ENCODE measurements around the gene NPAS3.

Gene NPAS3

DNA sequence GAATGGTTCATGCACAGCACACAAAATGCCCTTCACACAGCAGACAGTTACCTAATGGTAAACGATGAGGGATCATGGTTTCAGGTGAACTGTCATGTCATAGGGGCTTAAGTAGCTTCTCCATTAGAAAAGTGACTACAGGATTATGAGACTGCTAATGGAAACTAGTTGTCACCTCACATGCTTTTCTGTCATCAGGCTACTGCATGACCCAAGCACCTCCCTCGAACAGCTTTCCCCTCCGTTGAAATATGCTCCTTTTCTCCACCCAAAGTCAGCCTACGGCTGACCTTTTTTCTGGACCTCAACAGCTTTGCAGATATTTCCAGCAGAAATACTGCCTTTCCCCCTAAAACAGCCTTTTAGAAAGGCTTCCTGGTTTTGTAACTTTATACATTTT is 544.9 kb downstream of the NPAS3 start:
- Histone ChIP-seq H3K4me3 (ENCODE audit: low read length) (no peak overlapping the region), H3K9me3 (ENCODE audit: control insufficient read depth, insufficient read depth, low read length) (no peaks in the 10 kb centered on the region), H3K27ac (ENCODE audit: low read length) (no peak overlapping the region), H3K4me1 (ENCODE audit: control insufficient read depth, insufficient read depth, low read length) (0 out of 2 replicates have a peak, but pooled peaks cover 1% of the 10 kb centered on the region), H3K36me3 (ENCODE audit: control insufficient read depth, insufficient read depth, low read length) (no peaks in the 10 kb centered on the region), H3K27me3 (ENCODE audit: control insufficient read depth, insufficient read depth, low read length) (no peaks in the 10 kb centered on the region)
- WGBS (ENCODE audit: insufficient coverage, insufficient read length): no CpG with 5 or more reads among the region's 4 CpGs
- DNase-seq (ENCODE audit: low read depth, low spot score): no peak

GRCh38 chr14:33484264-33484663 is 545.6 kb downstream of the NPAS3 start:
- no peaks in the 10 kb centered on the region for H3K27me3 ChIP-seq (ENCODE audit: control insufficient read depth, insufficient read depth, low read length)
- no peaks in the 10 kb centered on the region for H3K36me3 ChIP-seq (ENCODE audit: control insufficient read depth, insufficient read depth, low read length)
- H3K27ac ChIP-seq (ENCODE audit: low read length): no peak overlapping the region
- H3K4me1 ChIP-seq (ENCODE audit: control insufficient read depth, insufficient read depth, low read length): 0 out of 2 replicates have a peak, but pooled peaks cover 1% of the 10 kb centered on the region
- no peaks in the 10 kb centered on the region for H3K9me3 ChIP-seq (ENCODE audit: control insufficient read depth, insufficient read depth, low read length)
- WGBS (ENCODE audit: insufficient coverage, insufficient read length): no CpG with 5 or more reads among the region's 5 CpGs
- no peak overlapping the region for H3K4me3 ChIP-seq (ENCODE audit: low read length)
- DNase-seq (ENCODE audit: low read depth, low spot score): no peak

DNA sequence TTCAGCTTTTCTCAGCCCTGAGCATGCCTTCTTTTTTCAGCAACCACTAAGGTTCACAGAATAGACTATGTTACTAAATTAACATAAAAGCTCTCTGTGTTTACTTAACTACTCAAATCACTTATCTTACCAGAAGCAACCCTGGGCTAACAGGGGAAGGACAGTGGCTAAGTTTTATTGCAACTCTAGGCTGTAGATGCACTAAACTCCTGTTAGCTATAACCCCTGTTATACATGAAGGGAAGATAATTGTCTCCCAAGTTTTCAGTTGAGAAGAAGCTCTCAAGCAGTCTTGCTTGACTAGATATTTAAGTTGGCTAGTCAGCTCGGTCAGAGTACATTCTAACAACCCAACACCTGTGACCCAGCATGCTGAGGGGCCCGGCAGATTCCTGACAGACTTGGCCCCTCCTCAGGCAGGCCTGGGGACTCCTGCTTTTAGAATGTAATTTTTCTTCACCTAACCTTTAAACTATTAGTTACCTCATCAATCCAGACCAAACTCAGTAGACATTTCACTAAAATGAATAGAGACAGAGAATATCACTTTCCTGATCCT is 547.7 kb downstream of the NPAS3 start:
- no peak overlapping the region for H3K27ac ChIP-seq (ENCODE audit: low read length)
- no peak overlapping the region for H3K4me3 ChIP-seq (ENCODE audit: low read length)
- H3K27me3 ChIP-seq (ENCODE audit: control insufficient read depth, insufficient read depth, low read length): no peaks in the 10 kb centered on the region
- no peak for DNase-seq (ENCODE audit: low read depth, low spot score)
- H3K4me1 ChIP-seq (ENCODE audit: control insufficient read depth, insufficient read depth, low read length): 0 out of 2 replicates have a peak, but pooled peaks cover 1% of the 10 kb centered on the region
- no CpG with 5 or more reads among the region's 2 CpGs for WGBS (ENCODE audit: insufficient coverage, insufficient read length)
- no peaks in the 10 kb centered on the region for H3K9me3 ChIP-seq (ENCODE audit: control insufficient read depth, insufficient read depth, low read length)
- H3K36me3 ChIP-seq (ENCODE audit: control insufficient read depth, insufficient read depth, low read length): no peaks in the 10 kb centered on the region

GRCh38 chr14:33488582-33488981 is 549.9 kb downstream of the NPAS3 start:
- Histone ChIP-seq H3K4me3 (ENCODE audit: low read length) (no peak overlapping the region), H3K27me3 (ENCODE audit: control insufficient read depth, insufficient read depth, low read length) (no peaks in the 10 kb centered on the region), H3K27ac (ENCODE audit: low read length) (no peak overlapping the region), H3K9me3 (ENCODE audit: control insufficient read depth, insufficient read depth, low read length) (no peaks in the 10 kb centered on the region), H3K4me1 (ENCODE audit: control insufficient read depth, insufficient read depth, low read length) (no peaks in the 10 kb centered on the region), H3K36me3 (ENCODE audit: control insufficient read depth, insufficient read depth, low read length) (no peaks in the 10 kb centered on the region)
- no CpG with 5 or more reads among the region's 5 CpGs for WGBS (ENCODE audit: insufficient coverage, insufficient read length)
- no peak for DNase-seq (ENCODE audit: low read depth, low spot score)

DNA sequence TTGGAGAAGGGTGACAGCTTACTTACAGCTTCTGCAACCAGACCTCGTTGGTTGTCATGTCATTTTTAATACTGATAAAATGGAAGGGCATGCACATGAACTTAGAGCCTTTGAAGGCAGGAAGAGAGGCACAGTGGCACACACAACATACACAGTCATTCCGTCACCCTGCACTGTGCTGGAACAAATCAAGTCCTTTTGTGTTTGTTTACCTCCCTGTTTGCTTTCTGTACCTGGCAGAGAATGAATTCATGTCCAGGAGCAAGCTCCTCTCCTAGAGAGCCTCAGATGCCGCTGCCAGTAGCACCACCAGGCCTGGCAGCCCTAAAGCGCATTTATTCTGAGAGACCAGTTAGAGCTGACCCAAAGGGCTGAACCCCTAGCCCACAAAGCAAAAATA is 551.9 kb downstream of the NPAS3 start:
- Histone ChIP-seq H3K4me1 (ENCODE audit: control insufficient read depth, insufficient read depth, low read length) (no peaks in the 10 kb centered on the region), H3K9me3 (ENCODE audit: control insufficient read depth, insufficient read depth, low read length) (no peaks in the 10 kb centered on the region), H3K4me3 (ENCODE audit: low read length) (no peak overlapping the region), H3K27ac (ENCODE audit: low read length) (no peak overlapping the region), H3K27me3 (ENCODE audit: control insufficient read depth, insufficient read depth, low read length) (no peaks in the 10 kb centered on the region), H3K36me3 (ENCODE audit: control insufficient read depth, insufficient read depth, low read length) (no peaks in the 10 kb centered on the region)
- WGBS (ENCODE audit: insufficient coverage, insufficient read length): no CpG with 5 or more reads among the region's 4 CpGs
- DNase-seq (ENCODE audit: low read depth, low spot score): no peak

DNA sequence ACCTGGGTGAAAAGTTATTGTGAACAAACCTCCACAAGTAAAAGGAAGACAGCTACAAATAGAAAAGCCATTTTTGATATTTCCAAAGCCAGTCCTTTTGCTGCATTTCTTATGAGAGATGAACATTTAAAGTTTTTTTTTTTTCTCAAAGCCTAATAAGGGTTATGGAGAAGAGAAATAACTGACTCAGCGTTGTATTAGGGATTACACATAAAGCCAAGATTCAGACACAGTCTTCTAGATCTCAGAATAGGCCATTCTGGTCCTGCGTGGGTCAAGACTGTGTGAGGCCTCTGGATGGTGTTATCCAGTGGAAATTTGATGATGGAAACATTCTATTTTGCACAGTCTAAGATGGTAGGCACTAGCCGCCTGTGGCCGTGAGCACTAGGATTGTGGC is 552.4 kb downstream of the NPAS3 start:
- Histone ChIP-seq H3K9me3 (ENCODE audit: control insufficient read depth, insufficient read depth, low read length) (no peaks in the 10 kb centered on the region), H3K4me1 (ENCODE audit: control insufficient read depth, insufficient read depth, low read length) (no peaks in the 10 kb centered on the region), H3K4me3 (ENCODE audit: low read length) (no peak overlapping the region), H3K36me3 (ENCODE audit: control insufficient read depth, insufficient read depth, low read length) (no peaks in the 10 kb centered on the region), H3K27ac (ENCODE audit: low read length) (no peak overlapping the region), H3K27me3 (ENCODE audit: control insufficient read depth, insufficient read depth, low read length) (no peaks in the 10 kb centered on the region)
- WGBS (ENCODE audit: insufficient coverage, insufficient read length): no CpG with 5 or more reads among the region's 4 CpGs
- DNase-seq (ENCODE audit: low read depth, low spot score): no peak

- H3K27me3 ChIP-seq (ENCODE audit: control insufficient read depth, insufficient read depth, low read length): no peaks in the 10 kb centered on the region
- DNase-seq (ENCODE audit: low read depth, low spot score): no peak
- no peaks in the 10 kb centered on the region for H3K36me3 ChIP-seq (ENCODE audit: control insufficient read depth, insufficient read depth, low read length)
- H3K4me3 ChIP-seq (ENCODE audit: low read length): no peak overlapping the region
- WGBS (ENCODE audit: insufficient coverage, insufficient read length): no CpG with 5 or more reads among the region's 4 CpGs
- H3K9me3 ChIP-seq (ENCODE audit: control insufficient read depth, insufficient read depth, low read length): no peaks in the 10 kb centered on the region
- H3K4me1 ChIP-seq (ENCODE audit: control insufficient read depth, insufficient read depth, low read length): no peaks in the 10 kb centered on the region
- no peak overlapping the region for H3K27ac ChIP-seq (ENCODE audit: low read length)
Observed at GRCh38 chr14:33492491-33492890, 553.8 kb downstream of the NPAS3 start.

- Histone ChIP-seq H3K4me1 (ENCODE audit: control insufficient read depth, insufficient read depth, low read length) (no peaks in the 10 kb centered on the region), H3K36me3 (ENCODE audit: control insufficient read depth, insufficient read depth, low read length) (no peaks in the 10 kb centered on the region), H3K4me3 (ENCODE audit: low read length) (no peak overlapping the region), H3K27me3 (ENCODE audit: control insufficient read depth, insufficient read depth, low read length) (no peaks in the 10 kb centered on the region), H3K27ac (ENCODE audit: low read length) (no peak overlapping the region), H3K9me3 (ENCODE audit: control insufficient read depth, insufficient read depth, low read length) (no peaks in the 10 kb centered on the region)
- no peak for DNase-seq (ENCODE audit: low read depth, low spot score)
- WGBS (ENCODE audit: insufficient coverage, insufficient read length): no CpG with 5 or more reads among the region's 6 CpGs
Observed at GRCh38 chr14:33493266-33493665, 554.6 kb downstream of the NPAS3 start.

GRCh38 chr14:33493990-33494389 is 555.3 kb downstream of the NPAS3 start:
- H3K4me3 ChIP-seq (ENCODE audit: low read length): no peak overlapping the region
- WGBS (ENCODE audit: insufficient coverage, insufficient read length): no CpG with 5 or more reads among the region's 5 CpGs

DNA sequence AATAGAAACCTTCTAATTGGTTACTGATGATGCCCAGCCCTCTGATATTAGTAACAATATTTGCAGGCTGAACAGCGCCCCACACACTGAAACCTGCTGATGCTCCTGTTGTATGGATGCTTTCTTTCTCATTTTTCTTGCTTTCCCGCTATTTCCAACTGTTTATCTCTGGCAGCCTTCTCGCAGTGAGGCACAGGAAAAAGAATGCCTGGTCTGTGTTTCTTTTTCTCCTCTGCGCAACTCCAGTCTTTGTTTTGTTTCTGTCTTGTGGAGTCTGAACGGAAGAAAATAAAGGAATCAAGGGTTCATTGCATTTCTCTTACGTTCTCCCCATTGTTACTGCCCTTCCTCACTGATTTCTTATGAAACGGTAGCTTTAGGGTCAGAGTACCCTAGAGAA is 561.0 kb downstream of the NPAS3 start:
- no peak for DNase-seq (ENCODE audit: low read depth, low spot score)
- Histone ChIP-seq H3K36me3 (ENCODE audit: control insufficient read depth, insufficient read depth, low read length) (no peaks in the 10 kb centered on the region), H3K4me1 (ENCODE audit: control insufficient read depth, insufficient read depth, low read length) (no peaks in the 10 kb centered on the region), H3K27ac (ENCODE audit: low read length) (no peak overlapping the region), H3K9me3 (ENCODE audit: control insufficient read depth, insufficient read depth, low read length) (no peaks in the 10 kb centered on the region), H3K27me3 (ENCODE audit: control insufficient read depth, insufficient read depth, low read length) (no peaks in the 10 kb centered on the region), H3K4me3 (ENCODE audit: low read length) (no peak overlapping the region)
- no CpG with 5 or more reads among the region's 7 CpGs for WGBS (ENCODE audit: insufficient coverage, insufficient read length)

More at GRCh38 chr14:33493990-33494389, 555.3 kb downstream of the NPAS3 start:
- Histone ChIP-seq H3K36me3 (ENCODE audit: control insufficient read depth, insufficient read depth, low read length) (no peaks in the 10 kb centered on the region), H3K9me3 (ENCODE audit: control insufficient read depth, insufficient read depth, low read length) (no peaks in the 10 kb centered on the region), H3K27ac (ENCODE audit: low read length) (no peak overlapping the region), H3K4me1 (ENCODE audit: control insufficient read depth, insufficient read depth, low read length) (no peaks in the 10 kb centered on the region), H3K27me3 (ENCODE audit: control insufficient read depth, insufficient read depth, low read length) (no peaks in the 10 kb centered on the region)
- DNase-seq (ENCODE audit: low read depth, low spot score): no peak
